DOHH2 (cell line): ENCODE data around the gene BCO2.

Experiments
- H3F3A ChIP-seq: fragments of 200-600 bp; sonication (generic), shearing (Covaris generic); 2 replicates; pipeline ENCODE4 v1.6.0; 2016; ENCODE audit warnings: antibody characterized with exemption, mild to moderate bottlenecking; ENCODE audit not compliant: control insufficient read depth, insufficient read depth
- H3K27ac ChIP-seq: fragments of 200-600 bp; sonication (generic); 2 replicates; pipeline ENCODE4 v1.5.1; 2014; ENCODE audit warnings: low read depth, mild to moderate bottlenecking, low read length, moderate library complexity
- H3K27me3 ChIP-seq: fragments of 200-600 bp; sonication (generic); 2 replicates; pipeline ENCODE4 v1.6.1; 2014; ENCODE audit warnings: mild to moderate bottlenecking, low read length, mixed read lengths; ENCODE audit not compliant: control insufficient read depth
- H3K36me3 ChIP-seq: fragments of 200-600 bp; sonication (generic); 2 replicates; pipeline ENCODE4 v1.6.1; 2014; ENCODE audit warnings: mild to moderate bottlenecking, low read length, moderate library complexity, mixed read lengths; ENCODE audit not compliant: control insufficient read depth
- H3K4me1 ChIP-seq: fragments of 200-600 bp; sonication (generic); 2 replicates; pipeline ENCODE4 v1.6.1; 2014; ENCODE audit warnings: mild to moderate bottlenecking, low read length, mixed read lengths; ENCODE audit not compliant: control insufficient read depth
- H3K4me2 ChIP-seq: fragments of 200-600 bp; sonication (generic); 2 replicates; pipeline ENCODE4 v1.6.0; 2014; ENCODE audit warnings: mild to moderate bottlenecking, low read length, moderate library complexity
- H3K4me3 ChIP-seq: fragments of 200-600 bp; sonication (generic); 2 replicates; pipeline ENCODE4 v1.5.1; 2014; ENCODE audit warnings: mild to moderate bottlenecking, low read length, mixed read lengths
- H3K79me2 ChIP-seq: fragments of 200-600 bp; sonication (generic); 2 replicates; pipeline ENCODE4 v1.6.1; 2014; ENCODE audit warnings: mild to moderate bottlenecking, low read length, mixed read lengths; ENCODE audit not compliant: control insufficient read depth
- H3K9me2 ChIP-seq: fragments of 200-600 bp; sonication (generic); replicated peaks from 2 replicates; pipeline ENCODE4 v1.6.1; 2014; ENCODE audit warnings: mild to moderate bottlenecking, low read length, mixed read lengths; ENCODE audit not compliant: control insufficient read depth
- H3K9me3 ChIP-seq: fragments of 200-600 bp; sonication (generic); 2 replicates; pipeline ENCODE4 v1.6.1; 2014; ENCODE audit warnings: antibody characterized with exemption, low read length, mixed read lengths; ENCODE audit not compliant: control insufficient read depth, insufficient read depth
- H4K20me1 ChIP-seq: fragments of 200-600 bp; sonication (generic); 2 replicates; pipeline ENCODE4 v1.6.0; 2014; ENCODE audit warnings: low read depth, mild to moderate bottlenecking, antibody characterized with exemption, low read length, moderate library complexity; ENCODE audit not compliant: control insufficient read depth, insufficient read depth
- EZH2phosphoT487 ChIP-seq: fragments of 200-600 bp; sonication (generic); IDR thresholded peaks from 2 replicates; pipeline ENCODE4 v1.6.1; 2017; ENCODE audit warnings: borderline replicate concordance, mild to moderate bottlenecking, antibody characterized with exemption, low read length, moderate library complexity, mixed read lengths
- TF ChIP-seq, protein P1 (sequence below): fragments of 200-600 bp; sonication (generic); IDR thresholded peaks from one replicate; pipeline ENCODE4 v1.5.1; 2014; ENCODE audit warnings: antibody characterized with exemption, mild to moderate bottlenecking, low read depth, low read length; ENCODE audit not compliant: poor library complexity, severe bottlenecking

BCO2 gene

GRCh38 chr11:112156153-112156955 lies 19.0 kb upstream of the BCO2 start:
- H3K27ac ChIP-seq = no peak overlapping the region
- no peak overlapping the region for H3K4me3 ChIP-seq
- TF ChIP-seq, protein P1, sequence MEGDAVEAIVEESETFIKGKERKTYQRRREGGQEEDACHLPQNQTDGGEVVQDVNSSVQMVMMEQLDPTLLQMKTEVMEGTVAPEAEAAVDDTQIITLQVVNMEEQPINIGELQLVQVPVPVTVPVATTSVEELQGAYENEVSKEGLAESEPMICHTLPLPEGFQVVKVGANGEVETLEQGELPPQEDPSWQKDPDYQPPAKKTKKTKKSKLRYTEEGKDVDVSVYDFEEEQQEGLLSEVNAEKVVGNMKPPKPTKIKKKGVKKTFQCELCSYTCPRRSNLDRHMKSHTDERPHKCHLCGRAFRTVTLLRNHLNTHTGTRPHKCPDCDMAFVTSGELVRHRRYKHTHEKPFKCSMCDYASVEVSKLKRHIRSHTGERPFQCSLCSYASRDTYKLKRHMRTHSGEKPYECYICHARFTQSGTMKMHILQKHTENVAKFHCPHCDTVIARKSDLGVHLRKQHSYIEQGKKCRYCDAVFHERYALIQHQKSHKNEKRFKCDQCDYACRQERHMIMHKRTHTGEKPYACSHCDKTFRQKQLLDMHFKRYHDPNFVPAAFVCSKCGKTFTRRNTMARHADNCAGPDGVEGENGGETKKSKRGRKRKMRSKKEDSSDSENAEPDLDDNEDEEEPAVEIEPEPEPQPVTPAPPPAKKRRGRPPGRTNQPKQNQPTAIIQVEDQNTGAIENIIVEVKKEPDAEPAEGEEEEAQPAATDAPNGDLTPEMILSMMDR = no peak
- no peak for TF ChIP-seq EZH2phosphoT487
- no peak overlapping the region for H3K4me2 ChIP-seq
- H4K20me1 ChIP-seq = no peaks in the 10 kb centered on the region
- no peaks in the 10 kb centered on the region for H3K27me3 ChIP-seq
- H3K4me1 ChIP-seq = peaks cover 13% of the 10 kb centered on the region; the same call in 1 of the 2 replicates
- H3F3A ChIP-seq = no peaks in the 10 kb centered on the region
- H3K9me3 ChIP-seq = no peaks in the 10 kb centered on the region
- no peaks in the 10 kb centered on the region for H3K36me3 ChIP-seq
- no peaks in the 10 kb centered on the region for H3K79me2 ChIP-seq
- H3K9me2 ChIP-seq = no peaks in the 10 kb centered on the region

GRCh38 chr11:112156956-112157766 lies 18.2 kb upstream of the BCO2 start:
- Histone ChIP-seq H4K20me1 (no peaks in the 10 kb centered on the region), H3K36me3 (no peaks in the 10 kb centered on the region), H3K4me1 (peaks cover 13% of the 10 kb centered on the region; the same call in 1 of the 2 replicates), H3K9me2 (no peaks in the 10 kb centered on the region), H3K4me3 (no peak overlapping the region), H3K9me3 (no peaks in the 10 kb centered on the region), H3K27ac (no peak overlapping the region), H3K27me3 (no peaks in the 10 kb centered on the region), H3K79me2 (no peaks in the 10 kb centered on the region), H3K4me2 (no peak overlapping the region), H3F3A (no peaks in the 10 kb centered on the region)
- TF ChIP-seq, protein P1 = no peak
- no peak for TF ChIP-seq EZH2phosphoT487

GRCh38 chr11:112159098-112160065 lies 15.9 kb upstream of the BCO2 start:
- no peaks in the 10 kb centered on the region for H3K9me2 ChIP-seq
- H3K4me2 ChIP-seq = no peak overlapping the region
- H3K9me3 ChIP-seq = no peaks in the 10 kb centered on the region
- TF ChIP-seq EZH2phosphoT487 = no peak
- TF ChIP-seq, protein P1 = no peak
- H3K27ac ChIP-seq = no peak overlapping the region
- H3K4me1 ChIP-seq = peaks cover 15% of the 10 kb centered on the region; the same call in 1 of the 2 replicates
- H3F3A ChIP-seq = no peaks in the 10 kb centered on the region
- peaks cover 3% of the 10 kb centered on the region; the same call in 1 of the 2 replicates for H3K27me3 ChIP-seq
- no peaks in the 10 kb centered on the region for H4K20me1 ChIP-seq
- H3K36me3 ChIP-seq = no peaks in the 10 kb centered on the region
- no peak overlapping the region for H3K4me3 ChIP-seq
- no peaks in the 10 kb centered on the region for H3K79me2 ChIP-seq
